ENCODE data around the gene SLC6A3. TPM values are rescaled to one million over a fixed set of nuclear protein-coding genes. Genes with fewer than 3 reads are reported as not detected.
"Not testable (repeated sequence)": the region's sequence is repeated elsewhere in the genome, so short reads cannot be mapped to it uniquely, and the experiment has no call there.

The SLC6A3 gene
- total RNA-seq, 1 experiment from 2014 or later = not detected

DNA sequence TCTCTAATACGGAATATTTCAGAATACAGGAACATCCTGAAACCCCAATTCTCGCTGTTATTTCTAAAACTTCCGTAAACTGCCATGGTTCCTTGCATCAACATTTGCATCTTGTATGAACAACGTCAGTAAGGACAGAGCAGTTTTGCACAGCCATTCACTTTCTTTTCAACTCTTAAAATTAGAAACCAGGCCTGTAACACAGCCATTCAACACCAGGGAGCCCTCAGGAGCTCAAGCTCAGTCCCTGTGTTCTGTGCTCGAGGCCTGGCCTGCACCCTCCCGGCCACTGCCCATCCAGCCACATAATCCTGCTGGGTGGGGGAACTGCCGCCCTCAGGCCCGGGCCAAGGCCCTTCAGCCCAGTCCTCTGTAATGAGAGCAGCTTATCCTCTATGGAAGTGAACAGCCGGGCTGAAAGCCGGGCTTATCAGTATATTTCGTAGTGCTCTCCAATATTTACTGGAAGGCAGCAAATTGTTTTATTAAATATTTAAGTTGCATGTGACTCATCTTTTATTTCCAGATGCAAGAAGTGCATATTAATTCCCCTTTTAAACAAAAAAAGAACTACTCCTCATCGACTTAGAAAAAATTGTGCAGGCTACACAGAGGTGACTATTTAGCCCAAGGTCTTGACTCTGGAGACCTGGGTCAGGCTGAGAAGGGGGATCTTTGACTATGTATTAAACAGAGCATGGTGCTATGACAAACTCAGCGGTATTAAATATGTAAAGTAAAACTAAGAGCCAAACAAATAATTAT is 33.2 kb upstream of the SLC6A3 start:
- DNase-seq (ENCODE audit: low spot score) = no peak

DNA sequence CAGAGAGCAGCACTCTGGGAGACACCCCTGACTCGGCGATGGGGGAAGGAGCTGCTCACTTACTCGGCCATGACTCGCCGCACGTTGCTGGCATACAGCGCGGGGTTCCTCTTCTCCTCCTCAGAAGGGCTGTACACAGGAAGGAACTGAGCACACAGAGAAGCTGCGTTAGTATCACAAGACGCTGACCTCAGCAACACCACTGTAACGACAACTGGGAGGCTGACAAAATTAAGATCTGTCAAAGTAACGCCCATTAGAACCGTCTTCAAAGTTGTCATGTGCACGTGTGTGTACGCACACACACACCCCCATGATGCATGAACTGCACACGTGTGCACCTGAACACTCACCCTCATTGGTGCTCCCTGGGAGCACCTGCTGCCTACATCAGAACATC is 32.1 kb upstream of the SLC6A3 start:
- DNase-seq (ENCODE audit: low spot score) = no peak

- no peak for DNase-seq (ENCODE audit: low spot score)
These were observed 31.7 kb upstream of the SLC6A3 start for GRCh38 chr5:1476967-1477310.

GRCh38 chr5:1476181-1476966 is 31.1 kb upstream of the SLC6A3 start:
- DNase-seq (ENCODE audit: low spot score) = no peak

- not testable (repeated sequence) for DNase-seq (ENCODE audit: low spot score)
These were observed 30.3 kb upstream of the SLC6A3 start for GRCh38 chr5:1475544-1475900.

GRCh38 chr5:1474866-1475543 is 29.8 kb upstream of the SLC6A3 start:
- DNase-seq (ENCODE audit: low spot score) = no peak

DNA sequence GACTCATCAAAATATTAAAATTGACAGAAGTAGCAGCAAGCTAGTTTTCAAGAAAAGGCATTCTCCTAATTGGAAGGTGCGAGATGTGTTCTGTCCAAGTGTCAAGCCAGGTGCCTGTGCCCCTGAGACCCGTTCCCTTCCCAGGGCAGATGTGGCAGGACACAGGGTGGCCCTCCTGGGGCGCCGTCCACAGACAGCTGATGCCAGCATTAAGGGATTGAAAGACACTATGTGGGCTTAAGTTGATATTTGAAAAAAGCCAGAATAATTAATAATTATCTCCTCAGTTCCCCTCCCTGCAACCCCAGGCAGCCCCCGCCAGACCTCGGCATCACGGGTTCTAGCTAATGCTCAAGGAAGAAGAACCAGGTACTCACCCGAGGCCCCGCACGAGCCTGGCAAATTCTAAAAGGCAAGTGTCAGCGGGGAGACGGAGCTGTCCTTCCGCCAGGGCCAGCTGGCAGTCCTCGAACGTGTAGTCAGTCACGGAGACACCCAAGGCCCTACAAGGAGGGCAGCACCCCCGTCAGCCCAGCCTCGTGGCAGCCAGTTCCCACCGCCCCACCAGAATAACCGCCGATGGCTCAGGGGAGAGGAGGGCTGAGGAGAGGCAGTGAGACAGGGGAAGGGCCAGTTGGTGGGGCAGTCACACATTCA is 29.1 kb upstream of the SLC6A3 start:
- no peak for DNase-seq (ENCODE audit: low spot score)

DNA sequence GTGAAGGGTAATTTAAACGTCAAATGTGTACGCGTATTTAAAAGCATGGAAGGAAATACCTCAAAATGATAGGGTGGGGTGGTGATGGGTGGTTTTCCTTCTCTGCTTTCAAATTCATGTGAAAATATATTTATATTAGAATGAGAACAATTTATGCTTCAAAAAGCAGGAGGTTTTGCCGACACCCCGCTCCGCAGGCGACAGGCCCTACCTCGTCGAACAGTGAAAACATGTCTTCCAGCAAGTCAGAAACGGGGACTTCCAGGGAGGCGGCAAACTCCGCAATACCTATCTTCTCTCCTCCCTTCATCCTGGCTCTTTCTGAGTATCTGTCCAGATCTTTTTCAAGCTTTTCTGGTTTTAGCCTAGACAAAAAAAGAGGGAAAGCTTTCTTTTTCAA is 28.5 kb upstream of the SLC6A3 start:
- DNase-seq (ENCODE audit: low spot score) = no peak

GRCh38 chr5:1472964-1473628 is 27.9 kb upstream of the SLC6A3 start:
- DNase-seq (ENCODE audit: low spot score) = no peak

DNA sequence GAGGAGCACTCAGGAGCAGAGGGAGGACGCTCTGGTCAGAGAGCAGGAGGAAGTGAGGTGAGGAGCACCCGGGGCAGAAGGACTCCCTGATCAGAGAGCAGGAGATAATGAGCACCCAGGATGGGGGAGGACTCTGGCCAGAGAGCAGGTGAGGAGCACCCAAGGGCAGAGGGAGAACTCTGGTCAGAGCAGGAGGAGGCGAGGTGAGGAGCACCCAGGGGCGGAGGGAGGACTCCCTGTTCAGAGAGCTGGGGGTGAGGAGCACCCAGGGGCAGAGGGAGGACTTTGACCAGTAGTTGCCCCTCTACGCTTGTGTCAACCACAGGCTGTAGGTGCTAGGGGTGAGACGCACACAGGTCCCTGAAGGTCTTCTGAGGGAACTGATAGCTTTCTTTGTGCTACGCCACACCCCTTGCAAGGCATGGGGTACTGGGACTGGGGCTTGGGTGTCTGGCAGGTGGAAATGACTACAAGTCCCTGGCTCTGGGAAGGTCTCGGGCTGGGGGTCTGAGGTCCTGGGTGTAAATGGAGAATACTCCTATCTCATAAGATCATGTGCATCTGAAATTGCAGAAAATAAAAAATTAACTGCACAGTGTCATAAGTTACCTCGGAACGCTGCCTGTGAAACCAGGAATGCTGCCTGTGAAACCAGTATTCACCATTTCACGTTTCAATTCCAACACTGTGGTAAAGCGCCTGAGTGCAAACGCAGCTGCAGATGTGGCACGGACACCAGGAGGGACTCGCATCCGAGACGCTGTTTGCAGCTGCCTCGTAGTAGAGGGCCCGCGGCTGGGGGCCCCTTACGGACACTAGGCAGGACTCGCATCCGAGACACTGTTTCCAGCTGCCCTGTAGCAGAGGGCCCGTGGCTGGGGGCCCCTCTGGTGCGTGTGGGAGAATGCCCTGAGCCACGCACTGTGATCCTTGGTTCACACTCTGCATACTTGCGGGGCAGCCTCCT is 27.0 kb upstream of the SLC6A3 start:
- no peak for DNase-seq (ENCODE audit: low spot score)

- no peak for DNase-seq (ENCODE audit: low spot score)
These were observed 26.1 kb upstream of the SLC6A3 start for GRCh38 chr5:1471240-1471853.

DNA sequence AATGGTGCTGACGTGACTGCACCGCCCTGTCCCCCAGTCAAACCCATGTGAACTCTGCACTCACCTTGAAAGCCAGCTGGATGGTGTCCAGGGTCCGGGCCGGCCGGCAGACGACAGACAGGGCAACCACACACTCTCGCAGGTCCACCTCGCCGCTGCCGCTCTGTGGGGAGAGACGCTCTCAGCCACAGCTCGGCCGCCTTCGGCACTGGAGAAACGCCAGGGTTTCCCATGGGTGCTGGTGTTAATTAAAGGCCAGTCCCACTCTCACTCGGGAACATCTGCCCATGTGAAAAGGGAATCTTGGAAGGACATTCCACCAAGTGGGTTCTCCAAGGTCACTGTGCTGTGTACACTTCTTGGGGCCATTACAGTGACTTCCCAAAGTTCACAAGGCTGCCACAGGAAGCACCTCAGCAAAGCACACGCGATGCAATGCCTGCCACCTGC is 25.5 kb upstream of the SLC6A3 start:
- no peak for DNase-seq (ENCODE audit: low spot score)

GRCh38 chr5:1468629-1469527 is 23.6 kb upstream of the SLC6A3 start:
- no peak for DNase-seq (ENCODE audit: low spot score)

GRCh38 chr5:1468247-1468612 is 23.0 kb upstream of the SLC6A3 start:
- no peak for DNase-seq (ENCODE audit: low spot score)

DNA sequence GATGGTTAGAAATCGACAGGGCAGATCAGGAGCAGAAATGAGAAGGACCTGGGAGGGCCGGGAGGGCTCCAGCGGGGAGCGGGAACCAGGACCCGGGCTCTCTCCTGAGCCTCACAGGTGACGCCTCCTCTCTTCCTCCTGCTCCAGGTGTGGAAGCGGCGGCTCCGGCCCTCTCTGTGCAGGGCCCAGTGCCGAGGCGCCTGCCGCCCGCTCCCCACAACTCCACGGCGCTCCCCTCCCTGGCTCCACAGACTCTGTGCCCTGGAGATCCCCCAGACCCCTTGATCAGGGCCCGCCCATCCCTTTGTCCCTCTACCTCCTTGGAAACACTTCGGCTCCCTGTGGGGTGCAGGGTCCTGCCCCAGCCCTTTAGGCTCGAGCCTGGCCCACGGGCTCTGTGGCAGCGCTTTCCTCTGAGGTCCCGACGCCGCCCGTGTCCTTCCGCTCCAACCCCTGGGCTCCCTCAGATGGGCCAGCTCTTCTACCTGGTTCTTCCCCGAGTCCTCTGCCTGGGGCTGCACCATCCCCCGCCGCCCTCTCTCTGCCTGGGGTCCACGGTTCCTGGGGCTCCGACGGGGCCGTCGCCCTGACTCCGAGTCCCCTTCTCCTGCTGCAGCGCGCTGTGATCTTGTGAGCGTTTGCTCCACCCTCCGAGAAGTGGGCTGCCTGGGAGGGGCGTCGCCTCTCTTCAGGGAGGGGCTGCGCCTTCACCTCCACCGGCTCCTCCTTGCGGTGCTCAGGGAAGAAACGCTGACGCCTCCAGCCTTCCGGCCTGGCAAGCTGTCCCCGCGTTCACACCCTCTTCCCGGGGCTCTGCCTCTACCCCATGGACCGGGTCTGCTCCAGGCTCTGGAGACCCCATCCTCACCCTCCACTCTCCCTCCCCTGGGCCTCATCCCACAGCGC is 22.4 kb upstream of the SLC6A3 start:
- no peak for DNase-seq (ENCODE audit: low spot score)

DNA sequence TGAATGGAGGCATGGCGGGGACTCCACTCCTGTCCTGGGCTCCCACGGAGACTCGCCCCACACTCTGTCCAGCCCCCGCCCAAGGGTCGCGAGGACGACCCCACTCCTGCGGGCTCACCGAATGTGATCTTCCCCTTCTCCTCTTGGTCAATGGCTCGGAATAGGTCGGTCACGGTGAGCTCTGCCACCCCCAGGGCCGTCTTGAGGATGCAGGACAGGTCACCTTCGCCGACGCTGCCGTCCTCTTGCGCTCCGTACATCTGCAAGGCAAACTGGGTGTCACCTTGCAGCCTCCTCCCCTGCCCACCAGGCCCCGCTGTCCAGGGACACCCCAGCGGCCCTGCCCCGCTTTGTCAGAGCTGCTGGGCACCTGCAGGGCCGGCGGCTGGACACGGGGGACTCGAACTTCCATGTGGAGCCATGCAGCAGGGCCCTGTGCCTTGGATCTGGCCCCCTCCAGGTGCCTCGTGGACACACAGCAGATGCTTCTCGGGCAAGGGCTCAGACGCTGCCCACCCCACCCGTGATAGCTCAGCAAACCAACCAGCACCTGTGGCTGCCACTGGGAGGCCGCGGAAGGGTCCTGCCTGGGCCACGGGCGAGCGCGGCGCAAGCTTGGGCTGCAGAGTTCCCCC is 21.5 kb upstream of the SLC6A3 start:
- DNase-seq (ENCODE audit: low spot score) = no peak

DNA sequence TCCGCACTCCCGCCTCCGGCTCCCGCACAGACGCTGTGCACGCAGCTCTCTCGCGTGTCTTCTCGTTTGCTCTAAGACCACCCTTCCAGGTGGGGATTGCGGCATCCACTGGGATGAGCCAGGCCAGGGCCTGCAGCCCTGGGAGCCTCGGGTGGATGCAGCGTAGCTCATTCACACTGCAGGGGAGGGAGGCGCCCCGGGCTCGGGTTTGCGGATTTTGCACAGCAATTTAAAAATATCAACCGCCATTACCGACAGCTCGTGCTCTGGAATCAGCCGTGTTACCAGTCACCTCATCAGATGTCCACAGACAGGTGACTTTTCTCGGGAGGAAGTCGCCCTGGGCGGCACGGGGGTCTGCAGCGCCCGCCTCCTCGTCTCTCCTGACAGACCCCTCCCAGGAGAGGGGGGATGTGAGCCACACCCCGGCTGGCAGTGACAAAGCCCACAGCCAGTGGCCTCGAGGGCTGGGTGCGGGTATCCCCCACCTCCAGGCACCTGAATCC is 20.8 kb upstream of the SLC6A3 start:
- DNase-seq (ENCODE audit: low spot score) = no peak
